HepG2 (cell line): ENCODE results near the gene CSNK2B.

Experiments
- CTCF ChIP-seq: sonication (generic); formaldehyde crosslinking; IDR thresholded peaks from 2 replicates; pipeline ENCODE4 v1.5.0; 2020; ENCODE audit warnings: mild to moderate bottlenecking, missing genetic modification reagents, moderate library complexity
- ELF4 ChIP-seq: sonication (generic); formaldehyde crosslinking; IDR thresholded peaks from 2 replicates; pipeline ENCODE4 v1.5.0; 2020; ENCODE audit warnings: missing genetic modification reagents, mild to moderate bottlenecking, moderate library complexity, borderline replicate concordance
- FOXM1 ChIP-seq: sonication (generic); formaldehyde crosslinking; IDR thresholded peaks from 2 replicates; pipeline ENCODE4 v1.5.0; 2020; ENCODE audit warnings: missing genetic modification reagents
- GMEB2 ChIP-seq: IDR thresholded peaks from 2 replicates; pipeline ENCODE4 v1.6.1; 2016; ENCODE audit warnings: missing biosample characterization, missing genetic modification reagents, low read depth
- MXI1 ChIP-seq: IDR thresholded peaks from 3 replicates; pipeline ENCODE4 v1.6.1; 2012; ENCODE audit warnings: low read depth, low read length, inconsistent platforms, borderline replicate concordance
- NBN ChIP-seq: fragments of 450-650 bp; conservative IDR thresholded peaks from 2 replicates; pipeline ENCODE4 v1.6.1; 2017
- NFE2L2 ChIP-seq: fragments of 150-350 bp; IDR thresholded peaks from 2 replicates; pipeline ENCODE4 v1.6.1; 2014; ENCODE audit warnings: low read length
- POLR2AphosphoS5 ChIP-seq: IDR thresholded peaks from 2 replicates; pipeline ENCODE4 v1.6.1; 2012; ENCODE audit warnings: low read depth, low read length
- SRF ChIP-seq: IDR thresholded peaks from 2 replicates; pipeline ENCODE4 v1.6.1; 2011; ENCODE audit warnings: mild to moderate bottlenecking, low read depth, low read length, moderate library complexity
- XRCC5 ChIP-seq: fragments of 200-400 bp; formaldehyde crosslinking; optimal IDR thresholded peaks from 2 replicates; pipeline ENCODE3; 2017; ENCODE audit warnings: mild to moderate bottlenecking, low read length
- ZNF383 ChIP-seq: sonication (generic); formaldehyde crosslinking; IDR thresholded peaks from 2 replicates; pipeline ENCODE4 v1.4.0; 2020; ENCODE audit warnings: missing genetic modification reagents, mild to moderate bottlenecking, borderline replicate concordance
- ZNF678 ChIP-seq: sonication (generic); formaldehyde crosslinking; IDR thresholded peaks from 2 replicates; pipeline ENCODE4 v1.4.0; 2020; ENCODE audit warnings: mild to moderate bottlenecking, missing genetic modification reagents
- ZNF766 ChIP-seq: sonication (generic); formaldehyde crosslinking; IDR thresholded peaks from 2 replicates; pipeline ENCODE4 v1.5.0; 2020; ENCODE audit warnings: missing genetic modification reagents, borderline replicate concordance
- ZNF83 ChIP-seq: sonication (generic); formaldehyde crosslinking; IDR thresholded peaks from 2 replicates; pipeline ENCODE4 v1.4.0; 2020; ENCODE audit warnings: missing genetic modification reagents, mild to moderate bottlenecking, borderline replicate concordance

- TF ChIP-seq CTCF, result no peak
- no peak for TF ChIP-seq ELF4 (CRISPR knock-in tag)
- no peak for TF ChIP-seq NFE2L2
- no peak for TF ChIP-seq ZNF83
- no peak for TF ChIP-seq ZNF383 (CRISPR knock-in tag)
- no peak for TF ChIP-seq GMEB2 (CRISPR knock-in tag)
- TF ChIP-seq ZNF766 (CRISPR knock-in tag), result no peak
- no peak for TF ChIP-seq MXI1
- TF ChIP-seq NBN, result no peak
- no peak for TF ChIP-seq SRF
- TF ChIP-seq POLR2AphosphoS5, result no peak
- TF ChIP-seq XRCC5, result no peak
- no peak for TF ChIP-seq FOXM1
- TF ChIP-seq ZNF678 (CRISPR knock-in tag), result no peak
Measured at GRCh38 chr6:31691078-31691463, 25.2 kb downstream of the CSNK2B start.
